GM23338 (cell line): ENCODE data around the gene PTPRN2.

ENCODE experiments used
- CTCF ChIP-seq, 2 experiments: fragments of 200-600 bp in 1 of 2; sonication (generic) in 1 of 2; conservative IDR thresholded peaks; 2 replicates each; pipeline versions ENCODE4 v1.5.1 to v1.6.1; 2016 to 2017; ENCODE audit warnings: antibody characterized with exemption in 2 of 2, low read depth in 2 of 2, mild to moderate bottlenecking in 2 of 2, moderate library complexity in 1 of 2
- EZH2 ChIP-seq: fragments of 200-600 bp; sonication (generic); IDR thresholded peaks from one replicate; pipeline ENCODE4 v1.8.0; 2017; ENCODE audit warnings: antibody characterized with exemption, mild to moderate bottlenecking, low read depth; ENCODE audit not compliant: unreplicated experiment
- EZH2phosphoT487 ChIP-seq: fragments of 200-600 bp; sonication (generic); IDR thresholded peaks from one replicate; pipeline ENCODE4 v1.8.1; 2018; ENCODE audit warnings: antibody characterized with exemption; ENCODE audit not compliant: unreplicated experiment
- JUNB ChIP-seq: IDR thresholded peaks from one replicate; pipeline ENCODE4 v1.6.1; 2016; ENCODE audit warnings: antibody characterized with exemption; ENCODE audit not compliant: unreplicated experiment
- POLR2AphosphoS5 ChIP-seq: IDR thresholded peaks from 2 replicates; pipeline ENCODE4 v1.6.1; 2016; ENCODE audit warnings: antibody characterized with exemption, low read depth
- REST ChIP-seq: IDR thresholded peaks from one replicate; pipeline ENCODE4 v1.6.1; 2018; ENCODE audit warnings: antibody characterized with exemption; ENCODE audit not compliant: unreplicated experiment
- ZNF114 ChIP-seq: fragments of 250-450 bp; sonication (Bioruptor Pico); IDR thresholded peaks from 2 replicates; pipeline ENCODE4 v1.5.0; 2020; ENCODE audit warnings: mild to moderate bottlenecking, moderate library complexity

- TF ChIP-seq CTCF (conservative IDR thresholded peaks at IDR 0.05; ENCODE audit: low read depth in 2 of 2) (no peak), EZH2 (no peak), EZH2phosphoT487 (no peak), REST (no peak), JUNB (no peak), ZNF114 (CRISPR knock-in tag) (no peak), POLR2AphosphoS5 (no peak)
Measured at GRCh38 chr7:157506268-157506667, 1081.4 kb downstream of the PTPRN2 start.
